Endothelial cell of umbilical vein (primary cell): ENCODE results near the gene TMEM50B. TPM values are rescaled to one million over a fixed set of nuclear protein-coding genes. Genes with fewer than 3 reads are reported as not detected.

Source experiments
- BruUV-seq: library from RNA; stranded (reverse); fragments of 400-500 nt; replicated peaks from 2 replicates; lab custom pipeline; 2021; lab: Mats Ljungman, UMichigan
- CTCF ChIA-PET: fragments of 300-600, 350-600 bp; sonication (Branson Sonifier 250); formaldehyde crosslinking; loops from one replicate; lab custom pipeline; 2021; ENCODE audit warnings: antibody characterized with exemption, inconsistent platforms; lab: Charles Lee
- POLR2A ChIA-PET: fragments of 300-600, 350-600 bp; sonication (Branson Sonifier 250); formaldehyde crosslinking; loops from one replicate; lab custom pipeline; 2021; ENCODE audit warnings: antibody characterized with exemption, inconsistent platforms; lab: Charles Lee
- DNase-seq: peaks from one replicate; pipeline ENCODE4 v3.0.0-alpha.2; 2011; ENCODE audit warnings: low read depth, low spot score
- FAIRE-seq: peaks from 2 replicates; lab custom pipeline; 2011; peaks lifted over from hg19 to GRCh38; lab: Jason Lieb, UNC
- H2AFZ ChIP-seq: 2 replicates; pipeline ENCODE4 v1.6.0; 2012; ENCODE audit warnings: low read depth, low read length, control low read depth, inconsistent platforms
- H3K27ac ChIP-seq: 2 replicates; pipeline ENCODE4 v1.5.1; 2011; ENCODE audit warnings: low read depth, mild to moderate bottlenecking, control low read depth, low read length, moderate library complexity; ENCODE audit not compliant: insufficient read depth
- H3K27me3 ChIP-seq, 2 experiments: 2 replicates each; pipeline versions ENCODE4 v1.6.0 to v1.6.1; 2011; ENCODE audit warnings: low read length in 2 of 2, mixed read lengths in 1 of 2; ENCODE audit not compliant: control insufficient read depth in 2 of 2, insufficient read depth in 2 of 2
- H3K36me3 ChIP-seq, 2 experiments: 2 replicates in 1 of 2; 3 replicates in 1 of 2; pipeline ENCODE4 v1.5.1; 2011; ENCODE audit warnings: low read length in 2 of 2, mild to moderate bottlenecking in 1 of 2, moderate library complexity in 1 of 2; ENCODE audit not compliant: control insufficient read depth in 2 of 2, insufficient read depth in 2 of 2; ENCODE audit errors: extremely low read depth in 1 of 2
- H3K4me1 ChIP-seq: 3 replicates; pipeline ENCODE4 v1.5.1; 2011; ENCODE audit warnings: mild to moderate bottlenecking, low read length; ENCODE audit not compliant: control insufficient read depth, insufficient read depth; ENCODE audit errors: extremely low read depth
- H3K4me2 ChIP-seq: 2 replicates; pipeline ENCODE4 v1.6.1; 2011; ENCODE audit warnings: low read length, control low read depth, mixed read lengths; ENCODE audit not compliant: insufficient read depth
- H3K4me3 ChIP-seq, 3 experiments: fragments of 200-600 bp in 1 of 3; sonication (generic), shearing (Covaris generic) in 1 of 3; replicated peaks in 1 of 3; 2 replicates each; pipeline ENCODE4 v1.5.1; 2011 to 2016; ENCODE audit warnings: control low read depth in 3 of 3, low read length in 3 of 3, mild to moderate bottlenecking in 2 of 3, inconsistent platforms in 1 of 3, low read depth in 1 of 3, moderate library complexity in 1 of 3; ENCODE audit not compliant: insufficient read depth in 1 of 3
- H3K79me2 ChIP-seq: 2 replicates; pipeline ENCODE4 v1.6.0; 2012; ENCODE audit warnings: low read length, inconsistent platforms; ENCODE audit not compliant: control insufficient read depth, insufficient read depth
- H3K9ac ChIP-seq: replicated peaks from 2 replicates; pipeline ENCODE3; 2011; ENCODE audit warnings: low read length, control low read depth; ENCODE audit not compliant: insufficient read depth; ENCODE audit errors: extremely low read depth
- H3K9me1 ChIP-seq: replicated peaks from 3 replicates; pipeline ENCODE4 v1.6.0; 2011; ENCODE audit warnings: mild to moderate bottlenecking, low read length; ENCODE audit not compliant: control insufficient read depth, insufficient read depth; ENCODE audit errors: extremely low read depth
- H3K9me3 ChIP-seq: replicated peaks from 2 replicates; pipeline ENCODE4 v1.5.1; 2012; ENCODE audit warnings: low read length, inconsistent platforms; ENCODE audit not compliant: control insufficient read depth, insufficient read depth
- H4K20me1 ChIP-seq: replicated peaks from 2 replicates; pipeline ENCODE3; 2011; ENCODE audit warnings: mild to moderate bottlenecking, low read length; ENCODE audit not compliant: control insufficient read depth, insufficient read depth; ENCODE audit errors: extremely low read depth
- EZH2 ChIP-seq: IDR thresholded peaks from 2 replicates; pipeline ENCODE4 v1.6.1; 2012; ENCODE audit warnings: borderline replicate concordance, low read depth, mild to moderate bottlenecking, moderate library complexity, low read length, inconsistent platforms; ENCODE audit not compliant: severe bottlenecking
- FOS ChIP-seq: IDR thresholded peaks from 2 replicates; pipeline ENCODE4 v1.6.1; 2011; ENCODE audit warnings: mild to moderate bottlenecking, low read length, moderate library complexity, borderline replicate concordance; ENCODE audit not compliant: insufficient read depth
- GATA2 ChIP-seq: IDR thresholded peaks from 2 replicates; pipeline ENCODE4 v1.7.0; 2011; ENCODE audit warnings: low read depth, mild to moderate bottlenecking, moderate library complexity, mixed read lengths, low read length; ENCODE audit not compliant: insufficient read length, insufficient read depth
- JUN ChIP-seq: IDR thresholded peaks from 2 replicates; pipeline ENCODE4 v1.6.1; 2011; ENCODE audit warnings: borderline replicate concordance, low read depth; ENCODE audit not compliant: insufficient read length, insufficient read depth
- MYC ChIP-seq: IDR thresholded peaks from one replicate; pipeline ENCODE4 v1.6.1; 2011; ENCODE audit warnings: mild to moderate bottlenecking, low read depth, low read length
- POLR2A ChIP-seq: IDR thresholded peaks from 2 replicates; pipeline ENCODE4 v1.6.1; 2012; ENCODE audit warnings: low read depth, mild to moderate bottlenecking, control low read depth, low read length
- POLR2AphosphoS5 ChIP-seq: IDR thresholded peaks from 2 replicates; pipeline ENCODE4 v1.6.1; 2012; ENCODE audit warnings: low read depth, mild to moderate bottlenecking, control low read depth, low read length, moderate library complexity; ENCODE audit not compliant: insufficient read depth
- dilution Hi-C: fragments of 300-500 bp; cut with MboI; formaldehyde crosslinking; loops from one replicate; pipeline ENCODE4 v1.15.0; 2019; ENCODE audit warnings: low sequenced_read_pairs; ENCODE audit not compliant: extremely low pct_ligation_motif_present
- intact Hi-C: fragments of 100-400 bp; cut with micrococcal nuclease; formaldehyde crosslinking; loops from one replicate; pipeline ENCODE4 v1.10.0; 2022
- polyA plus RNA-seq, 4 experiments: library from polyadenylated mRNA; depleted of rRNA in 3 of 4; stranded (reverse) in 3 of 4; unstranded in 1 of 4; fragments of >200 nt; gene quantifications; 2 replicates each; pipeline versions ENCODE4 v1.2.1 to v1.2.3, GENCODE V29; 2011 to 2012; ENCODE audit warnings: missing spikeins in 1 of 4
- total RNA-seq: library from RNA; stranded (reverse); gene quantifications from 2 replicates; pipeline ENCODE4 v1.2.3, GENCODE V29; 2021
- TF ChIP-seq, protein P1 (sequence below), 2 donors: IDR thresholded peaks; 1 replicate in 1 of 2; 2 replicates in 1 of 2; pipeline ENCODE4 v1.5.1; 2011; ENCODE audit warnings: low read length in 2 of 2, mild to moderate bottlenecking in 2 of 2, moderate library complexity in 2 of 2, control low read depth in 1 of 2, inconsistent platforms in 1 of 2, low read depth in 1 of 2; ENCODE audit not compliant: insufficient read depth in 1 of 2; ENCODE audit errors: extremely low read depth in 1 of 2

TMEM50B gene
- total and polyA plus RNA-seq, 2 donors (not counting 3 experiments of a cell fraction or from before 2014, with no cell fraction given): 25.1 to 29.3 TPM

DNA sequence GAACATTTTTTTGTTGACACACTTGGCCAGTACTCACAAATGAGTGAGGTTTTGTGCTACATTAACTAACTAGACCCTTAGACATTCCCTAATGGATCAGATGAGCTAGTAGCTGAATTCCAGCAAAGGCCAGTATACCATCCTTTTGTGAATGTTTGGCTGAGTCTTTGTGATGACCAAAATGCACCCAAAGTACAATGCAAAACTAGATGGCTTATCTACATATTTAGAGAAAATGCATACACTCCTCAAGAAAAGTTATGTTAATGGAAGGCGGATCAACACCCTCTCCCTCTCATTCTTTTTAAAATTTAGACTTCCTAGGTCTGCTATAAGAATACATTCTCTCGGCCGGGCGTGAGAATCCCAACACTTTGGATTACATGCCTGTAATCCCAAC is 31.9 kb upstream of the TMEM50B start:
- dilution Hi-C loops (no loop called here), intact Hi-C loops (no loop called here)
- peaks cover 13 to 14% of the 10 kb centered on the region in 2 experiments for H3K36me3 ChIP-seq
- POLR2A ChIA-PET: no interaction called here
- no peaks in the 10 kb centered on the region for H3K9me1 ChIP-seq
- H3K9ac ChIP-seq: no peak overlapping the region
- H3K27ac ChIP-seq: no peak overlapping the region
- H2AFZ ChIP-seq: no peak overlapping the region
- no peaks in the 10 kb centered on the region for H3K79me2 ChIP-seq
- no peak overlapping the region for H3K4me2 ChIP-seq
- H4K20me1 ChIP-seq: no peaks in the 10 kb centered on the region
- H3K9me3 ChIP-seq: no peaks in the 10 kb centered on the region
- H3K4me3 ChIP-seq: no peak overlapping the region
- no peaks in the 10 kb centered on the region for H3K4me1 ChIP-seq
- DNase-seq (no peak), FAIRE-seq (no peak)
- CTCF ChIA-PET: interaction anchor here (2.0 kb wide), 1 partner anchor 94 kb away, joined by 8 read pairs; no protein-coding TSS in a partner anchor
- BruUV-seq: no TSS peak
- TF ChIP-seq GATA2 (no peak), FOS (no peak), EZH2 (no peak), POLR2A (no peak), POLR2AphosphoS5 (no peak), MYC (no peak), JUN (no peak)
- TF ChIP-seq, protein P1, sequence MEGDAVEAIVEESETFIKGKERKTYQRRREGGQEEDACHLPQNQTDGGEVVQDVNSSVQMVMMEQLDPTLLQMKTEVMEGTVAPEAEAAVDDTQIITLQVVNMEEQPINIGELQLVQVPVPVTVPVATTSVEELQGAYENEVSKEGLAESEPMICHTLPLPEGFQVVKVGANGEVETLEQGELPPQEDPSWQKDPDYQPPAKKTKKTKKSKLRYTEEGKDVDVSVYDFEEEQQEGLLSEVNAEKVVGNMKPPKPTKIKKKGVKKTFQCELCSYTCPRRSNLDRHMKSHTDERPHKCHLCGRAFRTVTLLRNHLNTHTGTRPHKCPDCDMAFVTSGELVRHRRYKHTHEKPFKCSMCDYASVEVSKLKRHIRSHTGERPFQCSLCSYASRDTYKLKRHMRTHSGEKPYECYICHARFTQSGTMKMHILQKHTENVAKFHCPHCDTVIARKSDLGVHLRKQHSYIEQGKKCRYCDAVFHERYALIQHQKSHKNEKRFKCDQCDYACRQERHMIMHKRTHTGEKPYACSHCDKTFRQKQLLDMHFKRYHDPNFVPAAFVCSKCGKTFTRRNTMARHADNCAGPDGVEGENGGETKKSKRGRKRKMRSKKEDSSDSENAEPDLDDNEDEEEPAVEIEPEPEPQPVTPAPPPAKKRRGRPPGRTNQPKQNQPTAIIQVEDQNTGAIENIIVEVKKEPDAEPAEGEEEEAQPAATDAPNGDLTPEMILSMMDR (IDR thresholded peaks at IDR 0.05; ENCODE audit: extremely low read depth in 1 of 2, insufficient read depth in 1 of 2, low read depth in 1 of 2, low read length in 2 of 2): no peak
- no peaks in the 10 kb centered on the region for H3K27me3 ChIP-seq
